GM12801 (cell line): ENCODE data around the gene PTAFR.

Source experiments
- TF ChIP-seq, protein P1 (sequence below): IDR thresholded peaks from one replicate; pipeline ENCODE4 v1.5.1; 2011; ENCODE audit warnings: control low read depth; ENCODE audit not compliant: insufficient read length; ENCODE audit errors: extremely low read depth

PTAFR gene

DNA sequence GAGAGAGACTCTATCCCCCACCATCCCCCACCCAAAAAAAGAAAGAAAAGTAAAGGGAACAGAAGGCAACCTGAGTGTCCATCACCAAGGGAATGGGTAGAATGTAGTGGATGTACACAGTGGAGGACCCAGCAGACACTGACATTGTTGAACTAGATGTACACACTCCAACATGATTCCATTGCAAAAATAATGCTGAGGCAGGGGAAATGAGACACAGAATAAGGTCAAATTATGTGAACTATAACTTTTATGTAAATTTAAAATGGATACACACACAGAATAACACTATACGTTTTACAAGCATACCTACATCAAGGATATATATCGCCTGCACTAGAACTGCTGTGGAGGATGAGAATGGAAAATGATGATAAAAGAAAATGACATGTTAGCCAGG is 34.8 kb downstream of the PTAFR start:
- TF ChIP-seq, protein P1, sequence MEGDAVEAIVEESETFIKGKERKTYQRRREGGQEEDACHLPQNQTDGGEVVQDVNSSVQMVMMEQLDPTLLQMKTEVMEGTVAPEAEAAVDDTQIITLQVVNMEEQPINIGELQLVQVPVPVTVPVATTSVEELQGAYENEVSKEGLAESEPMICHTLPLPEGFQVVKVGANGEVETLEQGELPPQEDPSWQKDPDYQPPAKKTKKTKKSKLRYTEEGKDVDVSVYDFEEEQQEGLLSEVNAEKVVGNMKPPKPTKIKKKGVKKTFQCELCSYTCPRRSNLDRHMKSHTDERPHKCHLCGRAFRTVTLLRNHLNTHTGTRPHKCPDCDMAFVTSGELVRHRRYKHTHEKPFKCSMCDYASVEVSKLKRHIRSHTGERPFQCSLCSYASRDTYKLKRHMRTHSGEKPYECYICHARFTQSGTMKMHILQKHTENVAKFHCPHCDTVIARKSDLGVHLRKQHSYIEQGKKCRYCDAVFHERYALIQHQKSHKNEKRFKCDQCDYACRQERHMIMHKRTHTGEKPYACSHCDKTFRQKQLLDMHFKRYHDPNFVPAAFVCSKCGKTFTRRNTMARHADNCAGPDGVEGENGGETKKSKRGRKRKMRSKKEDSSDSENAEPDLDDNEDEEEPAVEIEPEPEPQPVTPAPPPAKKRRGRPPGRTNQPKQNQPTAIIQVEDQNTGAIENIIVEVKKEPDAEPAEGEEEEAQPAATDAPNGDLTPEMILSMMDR = no peak

DNA sequence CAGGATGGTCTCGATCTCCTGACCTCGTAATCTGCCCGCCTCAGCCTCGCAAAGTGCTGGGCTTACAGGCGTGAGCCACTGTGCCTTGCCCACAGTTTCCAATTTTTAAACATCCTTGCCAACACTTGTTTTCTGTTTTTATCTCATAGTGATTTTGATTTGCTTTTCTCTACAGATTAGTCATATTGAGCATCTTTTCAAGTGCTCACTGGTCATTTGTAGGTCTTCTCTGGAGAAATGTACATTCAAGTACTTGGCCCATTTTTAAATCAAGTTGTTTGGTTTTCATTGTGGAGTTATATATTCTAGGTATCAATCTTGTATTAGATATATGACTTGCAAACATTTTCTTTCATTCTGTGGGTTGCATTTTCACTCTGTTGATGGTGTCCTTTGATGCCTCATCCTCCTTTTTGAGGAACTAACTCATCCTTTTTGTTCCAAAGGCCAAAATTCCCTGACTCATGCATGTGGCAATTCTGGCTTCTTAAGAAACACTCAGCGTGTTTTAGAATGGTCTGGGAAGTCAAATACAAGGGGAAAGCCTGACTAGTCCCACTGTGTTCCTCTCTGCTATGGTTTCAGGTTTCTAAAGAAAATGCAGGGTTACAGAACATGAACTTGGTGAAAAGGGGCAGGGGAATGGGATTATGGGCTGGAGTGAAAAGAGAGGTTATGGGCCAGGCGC is 37.3 kb downstream of the PTAFR start:
- TF ChIP-seq, protein P1 = no peak

DNA sequence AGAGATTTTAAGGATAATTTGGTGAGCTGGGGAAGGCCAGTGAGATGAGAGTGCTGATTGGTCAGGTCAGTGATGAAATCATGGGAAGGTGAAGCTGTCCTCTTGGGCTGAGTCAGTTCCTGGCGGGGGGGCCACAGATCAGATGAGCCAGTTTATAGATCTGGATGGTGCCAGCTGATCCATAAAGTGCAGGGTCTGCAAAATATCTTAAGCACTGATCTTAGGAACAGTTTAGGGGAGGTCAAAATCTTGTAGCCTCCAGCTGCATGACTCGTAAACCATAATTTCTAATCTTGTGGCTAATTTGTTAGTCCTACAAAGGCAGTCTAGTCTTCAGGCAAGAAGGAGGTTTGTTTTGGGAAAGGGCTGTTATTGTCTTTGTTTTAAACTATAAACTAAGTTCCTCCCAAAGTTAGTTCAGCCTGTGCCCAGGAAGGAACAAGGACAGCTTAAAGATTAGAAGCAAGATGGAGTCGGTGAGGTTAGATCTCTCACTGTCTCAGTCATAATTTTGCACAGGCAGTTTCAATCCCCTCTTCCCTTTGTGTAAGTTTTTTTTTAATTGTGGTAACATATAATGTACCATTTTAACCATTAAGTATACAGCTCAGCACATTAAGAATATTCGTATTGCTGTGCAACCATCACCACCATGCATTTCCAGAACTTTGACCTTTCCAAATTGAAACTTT is 39.4 kb downstream of the PTAFR start:
- TF ChIP-seq, protein P1 = no peak

DNA sequence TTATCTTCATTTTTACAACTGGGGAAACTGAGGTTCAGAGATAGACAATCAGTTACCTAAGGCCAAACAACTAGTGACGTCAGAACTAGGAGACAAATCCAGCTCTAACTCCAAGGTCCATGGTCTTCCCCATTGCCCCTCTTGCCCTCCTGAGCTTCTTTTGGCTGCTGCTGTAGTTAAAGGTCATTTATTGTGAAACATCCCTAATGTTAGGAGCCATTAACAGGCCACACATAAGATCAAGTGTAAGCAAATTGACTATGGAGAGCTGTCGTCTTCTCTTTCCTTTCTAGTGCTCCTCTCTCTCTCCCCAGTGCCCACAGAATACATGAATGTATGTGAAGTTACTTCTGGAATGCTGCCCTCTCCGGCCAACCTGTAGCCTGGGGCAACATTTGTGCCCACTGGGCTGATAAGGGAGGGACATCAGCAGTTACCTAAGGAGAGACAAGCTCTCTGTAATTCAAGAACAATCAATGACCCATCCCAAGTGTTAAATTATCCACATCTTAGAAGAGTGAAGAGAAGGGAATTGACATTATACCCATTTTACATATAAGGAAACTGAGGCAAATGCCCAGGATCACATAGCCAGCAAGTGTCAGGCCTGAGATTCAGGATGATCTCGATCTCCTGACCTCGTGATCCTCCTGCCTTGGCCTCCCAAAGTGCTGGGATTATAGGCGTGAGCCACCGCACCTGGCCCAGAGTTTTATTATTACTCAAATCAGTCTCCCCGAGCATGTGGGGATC is 40.1 kb downstream of the PTAFR start:
- TF ChIP-seq, protein P1 = no peak

DNA sequence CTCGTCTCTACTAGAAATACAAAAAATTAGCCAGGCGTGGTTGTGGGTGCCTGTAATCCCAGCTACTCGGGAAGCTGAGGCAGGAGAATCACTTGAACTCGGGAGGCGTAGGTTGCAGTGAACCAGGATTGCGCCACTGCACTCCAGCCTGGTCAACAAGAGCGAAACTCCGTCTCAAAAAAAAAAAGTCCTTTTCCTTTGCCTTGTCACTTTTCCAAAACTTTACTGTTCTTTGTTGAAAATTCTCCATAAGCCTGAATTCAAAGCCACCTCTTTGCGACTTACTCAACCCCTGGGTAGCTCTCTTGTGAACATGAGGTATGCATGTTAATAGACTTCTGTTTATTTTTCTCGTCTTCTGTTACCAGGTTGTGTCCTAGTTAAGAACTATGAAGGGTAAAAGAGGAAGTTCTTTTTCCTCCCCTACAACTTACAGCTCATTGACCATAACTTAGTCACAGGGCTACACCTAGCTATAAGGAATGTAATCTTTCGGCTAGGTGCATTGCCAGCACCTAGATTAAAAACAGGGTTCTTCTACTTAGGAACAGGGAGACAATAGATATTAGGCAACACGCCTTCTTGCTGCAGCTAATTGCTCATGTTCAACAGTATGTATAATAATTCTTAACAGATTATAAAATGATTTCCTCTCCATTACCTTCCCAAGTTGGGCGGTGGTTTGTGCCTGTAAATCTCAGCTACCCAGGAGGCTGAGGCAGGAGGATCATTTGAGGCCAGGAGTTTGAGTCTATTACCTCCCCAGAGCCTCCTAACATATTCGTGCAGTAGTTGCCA is 40.9 kb downstream of the PTAFR start:
- TF ChIP-seq, protein P1 = no peak

DNA sequence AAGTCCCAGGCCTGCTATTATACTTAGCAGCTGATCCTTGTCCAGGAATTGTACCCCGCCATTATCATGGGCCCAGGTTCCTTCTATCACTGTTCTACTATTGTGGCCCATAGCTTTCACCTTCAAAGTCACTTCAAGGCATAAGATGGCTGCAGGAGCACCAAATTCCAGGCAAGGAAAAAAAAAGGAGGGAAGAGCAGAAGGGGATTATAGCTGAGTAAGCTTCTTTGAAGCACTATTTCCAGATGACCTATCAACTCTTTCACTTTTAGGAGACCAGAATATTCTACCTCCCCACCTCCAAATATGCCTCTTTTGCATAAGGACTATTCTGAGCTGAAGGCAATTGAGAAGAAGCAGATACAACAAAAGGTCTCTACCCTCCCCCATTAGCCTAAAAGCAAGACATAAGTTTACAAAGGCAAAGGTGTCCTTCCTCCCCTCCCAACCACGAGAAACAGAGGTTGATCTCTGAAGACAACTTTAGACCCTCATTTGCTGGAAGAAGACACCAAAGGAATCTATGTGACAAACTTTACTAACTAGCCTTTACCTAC is 41.8 kb downstream of the PTAFR start:
- TF ChIP-seq, protein P1 = no peak
